Measurements from ENCODE around the gene PLOD2.
A peak's percentile ranks its signal among the peaks of the same experiment; 100 is the strongest.

PLOD2 gene

DNA sequence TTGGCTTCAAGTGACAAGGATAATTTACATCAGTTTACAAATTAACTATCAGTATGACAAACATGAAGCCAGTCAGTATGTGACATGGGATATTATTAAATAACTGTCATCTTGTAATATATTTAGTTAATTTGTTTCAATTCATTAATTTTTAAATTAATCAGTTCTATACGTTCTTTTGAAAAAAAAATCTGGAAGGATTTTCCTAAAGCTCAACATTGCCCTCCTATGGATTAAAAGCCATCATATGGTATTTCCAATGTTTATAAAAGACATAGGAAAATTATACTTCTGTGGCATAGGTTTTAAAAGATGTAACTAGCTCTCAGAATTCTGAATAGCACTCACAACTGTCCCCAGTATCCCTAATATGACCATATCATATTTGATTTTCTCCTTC lies 134.4 kb downstream of the PLOD2 start:
- H2AFZ ChIP-seq (ENCODE audit: insufficient read depth, low read length, poor library complexity): no peak overlapping the region
- no peaks in the 10 kb centered on the region for H3K36me3 ChIP-seq (ENCODE audit: control insufficient read depth in 1 of 2, insufficient read depth in 2 of 2, low read length in 2 of 2)
- H3K9me3 ChIP-seq (ENCODE audit: insufficient read depth, low read depth, low read length): no peaks in the 10 kb centered on the region
- no peak overlapping the region for H3K14ac ChIP-seq (ENCODE audit: low read length)
- H3K27me3 ChIP-seq (ENCODE audit: insufficient read depth, low read length): no peaks in the 10 kb centered on the region
- H3K4me1 ChIP-seq (ENCODE audit: control insufficient read depth in 1 of 2, insufficient read depth in 2 of 2, low read length in 2 of 2): no peaks in the 10 kb centered on the region
- no peak overlapping the region for H4K8ac ChIP-seq (ENCODE audit: low read depth, low read length)
- no CpG with 5 or more reads among the region's 1 CpG for WGBS (ENCODE audit: extremely low coverage, insufficient coverage, insufficient read length)
- H2BK5ac ChIP-seq (ENCODE audit: low read depth, low read length, poor library complexity): no peak overlapping the region
- H3K4me3 ChIP-seq (ENCODE audit: low read depth, low read length): no peak overlapping the region
- no peaks in the 10 kb centered on the region for H3K79me2 ChIP-seq (ENCODE audit: control insufficient read depth, insufficient read depth, low read length, poor library complexity)
- H4K12ac ChIP-seq (ENCODE audit: low read depth, low read length): no peak overlapping the region
- no peak overlapping the region for H3K23ac ChIP-seq (ENCODE audit: low read length)
- H2BK12ac ChIP-seq (ENCODE audit: low read length): no peak overlapping the region
- H3K4me2 ChIP-seq (ENCODE audit: low read length): no peak overlapping the region
- H4K91ac ChIP-seq (ENCODE audit: low read depth, low read length): no peak overlapping the region
- no peaks in the 10 kb centered on the region for H3K79me1 ChIP-seq (ENCODE audit: low read length)
- H2AK5ac ChIP-seq (ENCODE audit: low read length): no peak overlapping the region
- no peak overlapping the region for H2BK120ac ChIP-seq (ENCODE audit: insufficient read depth, low read length, poor library complexity)
- no peak overlapping the region for H3K18ac ChIP-seq (ENCODE audit: low read length)
- H3K27ac ChIP-seq (ENCODE audit: low read depth, low read length): no peak overlapping the region
- DNase-seq: no peak
- H3K9ac ChIP-seq (ENCODE audit: low read length): no peak overlapping the region
- no peak overlapping the region for H3K4ac ChIP-seq (ENCODE audit: low read depth, low read length)

DNA sequence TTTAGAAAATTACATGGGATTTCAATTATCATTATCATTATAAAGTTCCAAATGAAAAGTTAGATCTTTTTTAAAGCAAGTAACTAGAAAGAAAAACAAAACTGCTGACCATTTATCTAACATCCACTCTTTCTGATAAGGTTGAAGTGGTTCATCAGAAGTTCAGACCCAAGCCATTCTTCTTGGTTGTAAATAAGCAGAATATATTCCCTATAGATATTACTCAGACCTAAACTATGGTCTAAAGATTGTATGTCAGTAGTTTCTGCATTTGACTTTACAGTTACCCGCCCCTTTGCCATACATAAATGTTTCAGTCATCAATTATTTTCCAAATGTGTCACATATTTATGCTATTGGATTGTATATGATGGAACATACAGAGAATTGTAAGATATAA lies 136.7 kb downstream of the PLOD2 start:
- no peak overlapping the region for H4K91ac ChIP-seq (ENCODE audit: low read depth, low read length)
- no peak overlapping the region for H3K4me2 ChIP-seq (ENCODE audit: low read length)
- no peaks in the 10 kb centered on the region for H3K36me3 ChIP-seq (ENCODE audit: control insufficient read depth in 1 of 2, insufficient read depth in 2 of 2, low read length in 2 of 2)
- no CpG with 5 or more reads among the region's 1 CpG for WGBS (ENCODE audit: extremely low coverage, insufficient coverage, insufficient read length)
- H3K79me2 ChIP-seq (ENCODE audit: control insufficient read depth, insufficient read depth, low read length, poor library complexity): no peaks in the 10 kb centered on the region
- no peaks in the 10 kb centered on the region for H3K27me3 ChIP-seq (ENCODE audit: insufficient read depth, low read length)
- H3K4ac ChIP-seq (ENCODE audit: low read depth, low read length): no peak overlapping the region
- H3K4me1 ChIP-seq (ENCODE audit: control insufficient read depth in 1 of 2, insufficient read depth in 2 of 2, low read length in 2 of 2): no peaks in the 10 kb centered on the region
- H4K12ac ChIP-seq (ENCODE audit: low read depth, low read length): no peak overlapping the region
- no peak overlapping the region for H3K4me3 ChIP-seq (ENCODE audit: low read depth, low read length)
- no peak overlapping the region for H4K8ac ChIP-seq (ENCODE audit: low read depth, low read length)
- no peak overlapping the region for H2BK120ac ChIP-seq (ENCODE audit: insufficient read depth, low read length, poor library complexity)
- no peak overlapping the region for H2AK5ac ChIP-seq (ENCODE audit: low read length)
- no peak overlapping the region for H3K14ac ChIP-seq (ENCODE audit: low read length)
- DNase-seq: no peak
- no peaks in the 10 kb centered on the region for H3K9me3 ChIP-seq (ENCODE audit: insufficient read depth, low read depth, low read length)
- no peak overlapping the region for H2BK5ac ChIP-seq (ENCODE audit: low read depth, low read length, poor library complexity)
- no peak overlapping the region for H3K23ac ChIP-seq (ENCODE audit: low read length)
- no peak overlapping the region for H2AFZ ChIP-seq (ENCODE audit: insufficient read depth, low read length, poor library complexity)
- no peak overlapping the region for H2BK12ac ChIP-seq (ENCODE audit: low read length)
- H3K79me1 ChIP-seq (ENCODE audit: low read length): no peaks in the 10 kb centered on the region
- H3K18ac ChIP-seq (ENCODE audit: low read length): no peak overlapping the region
- H3K9ac ChIP-seq (ENCODE audit: low read length): no peak overlapping the region
- no peak overlapping the region for H3K27ac ChIP-seq (ENCODE audit: low read depth, low read length)

DNA sequence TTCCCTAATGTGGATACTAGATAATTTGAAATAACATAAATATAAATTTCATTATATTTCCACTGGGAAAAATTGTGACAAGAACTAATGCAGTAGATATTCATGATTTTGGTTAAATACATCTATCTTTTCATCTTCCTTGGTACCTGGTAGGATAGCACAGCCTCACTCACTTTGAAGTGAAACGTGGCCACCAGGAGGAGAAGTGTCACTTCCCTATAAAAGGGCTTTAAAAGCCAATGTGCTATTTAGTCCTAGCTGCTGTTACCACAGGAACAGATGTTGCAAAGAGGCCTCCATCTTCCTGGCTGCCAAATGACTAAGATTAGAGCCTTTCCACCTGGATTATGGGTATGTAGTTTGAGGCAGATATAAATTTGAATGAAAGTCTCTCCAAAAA lies 140.0 kb downstream of the PLOD2 start:
- no peak overlapping the region for H4K91ac ChIP-seq (ENCODE audit: low read depth, low read length)
- WGBS (ENCODE audit: extremely low coverage, insufficient coverage, insufficient read length): no CpG with 5 or more reads among the region's 1 CpG
- H4K12ac ChIP-seq (ENCODE audit: low read depth, low read length): no peak overlapping the region
- H3K14ac ChIP-seq (ENCODE audit: low read length): no peak overlapping the region
- no peak overlapping the region for H3K4ac ChIP-seq (ENCODE audit: low read depth, low read length)
- no peak overlapping the region for H2AFZ ChIP-seq (ENCODE audit: insufficient read depth, low read length, poor library complexity)
- no peaks in the 10 kb centered on the region for H3K27me3 ChIP-seq (ENCODE audit: insufficient read depth, low read length)
- H2BK120ac ChIP-seq (ENCODE audit: insufficient read depth, low read length, poor library complexity): no peak overlapping the region
- no peak overlapping the region for H3K4me2 ChIP-seq (ENCODE audit: low read length)
- no peak overlapping the region for H3K9ac ChIP-seq (ENCODE audit: low read length)
- no peaks in the 10 kb centered on the region for H3K79me2 ChIP-seq (ENCODE audit: control insufficient read depth, insufficient read depth, low read length, poor library complexity)
- DNase-seq: peak in 1 of 2 donors; percentile 21
- no peak overlapping the region for H2BK5ac ChIP-seq (ENCODE audit: low read depth, low read length, poor library complexity)
- H3K27ac ChIP-seq (ENCODE audit: low read depth, low read length): no peak overlapping the region
- no peaks in the 10 kb centered on the region for H3K36me3 ChIP-seq (ENCODE audit: control insufficient read depth in 1 of 2, insufficient read depth in 2 of 2, low read length in 2 of 2)
- H3K4me3 ChIP-seq (ENCODE audit: low read depth, low read length): no peak overlapping the region
- H3K4me1 ChIP-seq (ENCODE audit: control insufficient read depth in 1 of 2, insufficient read depth in 2 of 2, low read length in 2 of 2): no peaks in the 10 kb centered on the region
- H2AK5ac ChIP-seq (ENCODE audit: low read length): no peak overlapping the region
- H4K8ac ChIP-seq (ENCODE audit: low read depth, low read length): no peak overlapping the region
- no peak overlapping the region for H3K18ac ChIP-seq (ENCODE audit: low read length)
- H2BK12ac ChIP-seq (ENCODE audit: low read length): no peak overlapping the region
- no peaks in the 10 kb centered on the region for H3K79me1 ChIP-seq (ENCODE audit: low read length)
- no peak overlapping the region for H3K23ac ChIP-seq (ENCODE audit: low read length)
- no peaks in the 10 kb centered on the region for H3K9me3 ChIP-seq (ENCODE audit: insufficient read depth, low read depth, low read length)

DNA sequence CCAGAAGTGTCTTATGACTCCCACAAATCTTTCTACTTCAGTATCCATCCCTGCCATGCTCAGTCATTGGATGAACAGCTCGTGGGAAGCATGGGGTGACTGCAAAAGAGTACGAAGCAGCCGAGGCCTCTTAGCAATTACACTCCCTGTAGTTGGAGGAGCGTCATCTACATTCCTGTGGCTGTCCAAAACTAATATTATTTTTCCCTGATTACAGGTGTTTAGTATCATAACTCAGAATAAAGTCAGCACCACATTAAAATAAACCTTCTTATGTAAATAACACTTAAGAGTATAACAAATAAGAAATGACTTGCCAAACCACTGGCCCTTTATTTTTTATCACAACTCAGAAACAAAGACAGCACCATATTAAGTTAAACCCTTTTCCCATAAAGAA lies 141.5 kb downstream of the PLOD2 start:
- Histone ChIP-seq H3K27me3 (ENCODE audit: insufficient read depth, low read length) (no peaks in the 10 kb centered on the region), H2BK120ac (ENCODE audit: insufficient read depth, low read length, poor library complexity) (no peak overlapping the region), H3K9me3 (ENCODE audit: insufficient read depth, low read depth, low read length) (no peaks in the 10 kb centered on the region), H4K8ac (ENCODE audit: low read depth, low read length) (no peak overlapping the region), H2AK5ac (ENCODE audit: low read length) (no peak overlapping the region), H2BK12ac (ENCODE audit: low read length) (no peak overlapping the region), H4K12ac (ENCODE audit: low read depth, low read length) (no peak overlapping the region), H3K4me2 (ENCODE audit: low read length) (no peak overlapping the region), H3K79me1 (ENCODE audit: low read length) (no peaks in the 10 kb centered on the region), H3K4ac (ENCODE audit: low read depth, low read length) (no peak overlapping the region), H3K18ac (ENCODE audit: low read length) (no peak overlapping the region), H4K91ac (ENCODE audit: low read depth, low read length) (no peak overlapping the region), H3K27ac (ENCODE audit: low read depth, low read length) (no peak overlapping the region), H2BK5ac (ENCODE audit: low read depth, low read length, poor library complexity) (no peak overlapping the region), H3K4me3 (ENCODE audit: low read depth, low read length) (no peak overlapping the region), H3K36me3 (ENCODE audit: control insufficient read depth in 1 of 2, insufficient read depth in 2 of 2, low read length in 2 of 2) (no peaks in the 10 kb centered on the region), H3K23ac (ENCODE audit: low read length) (no peak overlapping the region), H3K14ac (ENCODE audit: low read length) (no peak overlapping the region), H3K4me1 (ENCODE audit: control insufficient read depth in 1 of 2, insufficient read depth in 2 of 2, low read length in 2 of 2) (no peaks in the 10 kb centered on the region), H2AFZ (ENCODE audit: insufficient read depth, low read length, poor library complexity) (no peak overlapping the region), H3K9ac (ENCODE audit: low read length) (no peak overlapping the region), H3K79me2 (ENCODE audit: control insufficient read depth, insufficient read depth, low read length, poor library complexity) (no peaks in the 10 kb centered on the region)
- no CpG with 5 or more reads among the region's 4 CpGs for WGBS (ENCODE audit: extremely low coverage, insufficient coverage, insufficient read length)
- no peak for DNase-seq
